Jurkat, Clone E6-1 (cell line): ENCODE results near the gene CLDN9.
A peak's percentile ranks its signal among the peaks of the same experiment; 100 is the strongest.

ENCODE experiments used
- DNase-seq: peaks from one replicate; pipeline ENCODE4 v3.0.0-alpha.2; 2011; ENCODE audit warnings: low read depth, low spot score
- H3K4me3 ChIP-seq: 2 replicates; pipeline ENCODE4 v1.5.1; 2011; ENCODE audit warnings: mild to moderate bottlenecking, low read length, control low read depth, moderate library complexity

CLDN9 gene

DNA sequence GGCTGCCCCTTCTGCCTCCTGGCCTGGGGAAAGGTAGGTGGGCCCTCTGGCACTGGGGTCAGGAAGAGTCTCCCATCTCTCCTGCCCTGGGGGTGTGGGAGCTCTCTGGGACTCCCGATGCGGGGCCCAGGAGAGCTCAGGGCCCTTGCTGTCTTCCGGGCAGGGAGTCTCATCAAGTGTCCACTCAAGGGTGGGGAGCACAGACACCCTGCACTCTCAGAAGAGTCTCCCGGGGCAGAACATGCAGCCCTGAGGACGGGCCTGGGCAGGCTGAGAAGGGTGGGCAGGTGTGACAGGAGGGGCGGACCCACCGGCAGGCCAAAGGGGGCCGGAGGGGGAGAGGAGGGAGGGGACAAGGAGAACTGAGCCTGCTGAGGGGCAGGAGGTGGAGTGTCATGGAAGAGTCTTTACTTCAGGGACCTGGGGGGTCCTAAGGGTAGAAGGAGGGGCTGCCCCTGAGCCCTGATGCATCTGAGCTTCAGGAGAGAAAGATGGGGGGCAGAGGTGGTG lies 24.1 kb upstream of the CLDN9 start:
- H3K4me3 ChIP-seq = no peak overlapping the region
- DNase-seq = no peak

- no peak for DNase-seq
These were observed 21.8 kb upstream of the CLDN9 start for GRCh38 chr16:2990891-2991290.

DNA sequence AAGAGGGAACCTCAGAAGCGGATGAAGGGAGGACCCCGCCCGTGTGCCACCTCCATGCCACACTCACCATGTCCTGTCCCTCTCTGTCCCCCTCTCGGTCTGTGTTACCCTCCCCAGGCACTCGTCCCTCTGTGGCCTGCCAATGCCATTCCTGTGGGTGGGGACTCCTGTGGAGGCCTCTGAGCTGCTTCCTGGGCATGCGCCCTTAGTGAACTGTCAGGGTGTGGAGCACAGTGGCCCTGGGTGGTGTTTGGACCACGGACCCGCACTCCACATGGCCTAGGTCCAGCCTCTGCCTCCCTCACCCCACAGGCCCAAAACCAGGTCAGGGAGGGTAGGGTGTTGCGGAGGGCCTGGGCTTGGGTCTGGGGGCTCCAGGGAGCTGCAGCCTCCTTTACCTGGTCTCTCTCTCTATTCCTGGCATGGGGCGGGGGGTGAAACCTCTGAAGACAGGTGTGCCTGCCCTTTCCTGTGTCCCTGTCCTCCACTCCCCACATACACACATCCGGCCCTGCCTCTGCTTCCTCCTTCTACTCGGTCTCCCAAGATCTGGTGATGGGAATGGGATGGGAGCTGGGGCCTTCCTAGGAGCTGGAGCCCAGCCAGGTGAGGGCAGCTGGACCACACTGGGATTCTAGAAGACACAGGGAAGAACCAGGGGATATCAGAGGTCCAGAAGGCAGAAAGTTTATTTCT lies 21.0 kb upstream of the CLDN9 start:
- no peak for DNase-seq
- H3K4me3 ChIP-seq = no peak overlapping the region

More at GRCh38 chr16:2990891-2991290, 21.8 kb upstream of the CLDN9 start:
- H3K4me3 ChIP-seq = no peak overlapping the region

DNA sequence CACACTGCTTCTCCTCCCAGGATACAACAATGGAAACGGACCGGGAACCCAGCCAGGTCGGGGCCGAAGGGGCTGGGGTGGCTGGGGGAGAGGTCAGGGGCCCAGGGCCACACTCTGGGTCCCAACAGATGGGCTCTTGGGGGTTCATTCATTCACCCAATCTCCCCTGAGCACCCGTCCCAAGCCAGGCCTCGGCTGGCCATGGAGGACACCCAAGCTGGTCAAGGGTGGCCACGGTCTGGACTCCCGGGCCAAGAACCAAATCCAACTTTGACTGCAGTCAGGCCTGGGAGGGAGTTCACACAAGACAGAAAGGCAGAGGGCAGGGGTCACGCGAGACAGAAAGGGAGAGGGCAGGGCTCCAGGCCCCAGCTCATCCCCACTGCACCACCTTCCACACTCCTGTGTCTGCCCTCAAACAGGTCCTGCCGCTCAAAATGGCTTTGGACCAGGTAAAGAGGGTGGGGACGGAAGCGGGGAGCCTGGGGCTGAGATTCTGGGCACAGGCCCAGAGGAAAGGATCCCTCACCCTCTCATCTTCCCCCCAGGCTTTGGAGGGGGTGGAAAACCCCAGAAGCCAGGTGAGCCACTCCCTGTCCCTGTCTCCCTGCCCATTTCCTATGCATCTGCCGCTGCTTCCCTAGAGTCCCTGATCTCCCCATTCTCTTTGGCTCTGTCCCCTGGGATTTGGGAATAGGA lies 20.2 kb upstream of the CLDN9 start:
- no peak for DNase-seq

GRCh38 chr16:2996298-2996697 lies 16.4 kb upstream of the CLDN9 start:
- no peak overlapping the region for H3K4me3 ChIP-seq
- DNase-seq = no peak

More for the DNA sequence above, 20.2 kb upstream of the CLDN9 start:
- H3K4me3 ChIP-seq = no peak overlapping the region

- DNase-seq = no peak
- no peak overlapping the region for H3K4me3 ChIP-seq
These were observed 12.8 kb upstream of the CLDN9 start for GRCh38 chr16:2999929-3000328.

- H3K4me3 ChIP-seq = no peak overlapping the region
- no peak for DNase-seq
These were observed 12.2 kb upstream of the CLDN9 start for GRCh38 chr16:3000540-3000939.

GRCh38 chr16:3001316-3001715 lies 11.4 kb upstream of the CLDN9 start:
- no peak overlapping the region for H3K4me3 ChIP-seq
- no peak for DNase-seq

DNA sequence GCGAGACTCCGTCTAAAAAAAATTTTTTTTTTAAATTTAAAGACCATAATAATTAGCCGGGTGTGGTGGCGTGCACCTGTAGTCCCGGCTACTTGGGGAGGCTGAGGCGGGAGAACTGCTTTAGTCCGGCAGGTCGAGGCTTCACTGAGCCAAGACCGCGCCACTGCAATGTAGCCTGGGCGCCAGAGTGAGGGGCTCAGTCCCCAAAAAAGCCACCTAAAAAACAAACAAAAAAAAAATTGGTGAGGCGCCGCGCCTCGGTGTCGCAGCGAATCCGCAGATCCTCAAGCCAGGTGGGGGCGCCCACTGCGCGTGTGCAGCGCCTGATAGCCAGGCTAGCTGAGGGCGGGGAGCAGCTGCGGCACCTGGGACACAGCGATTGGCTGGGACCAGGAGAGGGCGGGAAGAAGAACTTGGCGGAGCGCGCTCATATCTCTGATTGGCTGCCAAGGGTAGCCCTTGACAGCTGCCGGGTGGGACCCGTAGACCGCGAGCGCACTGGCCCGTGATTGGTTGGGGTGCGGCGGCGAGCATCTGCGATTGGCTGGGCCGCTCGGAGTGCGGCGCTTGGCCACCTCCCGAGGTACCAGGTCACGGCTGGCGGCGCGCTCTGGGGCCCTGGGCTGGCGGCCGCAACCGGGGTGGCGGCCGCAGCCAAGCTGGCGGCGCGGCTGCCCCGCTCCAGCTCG lies 9.0 kb upstream of the CLDN9 start:
- H3K4me3 ChIP-seq = no peak overlapping the region
- DNase-seq = peak; percentile 99

GRCh38 chr16:3004319-3004718 lies 8.4 kb upstream of the CLDN9 start:
- no peak overlapping the region for H3K4me3 ChIP-seq
- DNase-seq = no peak

- H3K4me3 ChIP-seq = no peak overlapping the region
- DNase-seq = no peak
These were observed 7.9 kb upstream of the CLDN9 start for GRCh38 chr16:3004781-3005284.

GRCh38 chr16:3007059-3007956 lies 5.4 kb upstream of the CLDN9 start:
- H3K4me3 ChIP-seq = no peak overlapping the region
- DNase-seq = no peak

DNA sequence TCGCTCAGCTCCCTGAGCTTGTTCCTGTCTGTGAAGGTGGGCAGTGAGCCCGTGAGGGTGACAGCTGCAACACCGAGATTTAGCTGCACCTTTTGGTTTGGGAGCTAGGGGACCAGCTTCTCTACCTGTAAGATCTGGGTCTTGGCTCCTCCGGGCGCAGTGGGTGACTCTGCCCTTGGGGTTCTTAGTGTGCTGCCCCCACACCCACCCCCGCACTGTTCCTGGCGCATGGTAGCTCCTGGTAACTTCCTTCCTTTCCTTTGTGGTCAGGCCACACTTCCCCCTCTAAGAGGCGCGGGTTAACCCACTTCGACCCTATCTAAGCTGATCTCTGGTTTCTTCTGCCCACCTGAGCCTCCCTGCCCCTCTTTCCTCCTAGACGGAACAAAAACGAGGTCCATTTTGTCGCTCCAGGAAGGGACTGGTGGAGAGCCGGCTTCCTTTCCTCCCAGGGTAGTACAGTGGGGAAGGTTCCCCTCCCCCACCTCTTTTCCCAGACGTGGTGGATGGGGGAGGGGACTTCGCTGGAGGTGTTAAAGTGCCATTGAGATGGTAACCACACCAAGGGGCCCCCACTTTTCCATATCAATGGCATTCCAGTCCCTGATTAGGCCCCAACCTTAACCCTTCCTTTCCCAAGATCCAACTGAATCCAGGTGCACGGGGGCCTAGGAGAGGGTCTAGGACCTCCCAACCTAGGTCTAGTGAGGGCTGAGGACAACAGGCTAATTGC lies 4.6 kb upstream of the CLDN9 start:
- no peak overlapping the region for H3K4me3 ChIP-seq

GRCh38 chr16:3008690-3009037 lies 4.1 kb upstream of the CLDN9 start:
- H3K4me3 ChIP-seq = no peak overlapping the region
- DNase-seq = no peak

More for the DNA sequence above, 4.6 kb upstream of the CLDN9 start:
- DNase-seq = peak; percentile 48

DNA sequence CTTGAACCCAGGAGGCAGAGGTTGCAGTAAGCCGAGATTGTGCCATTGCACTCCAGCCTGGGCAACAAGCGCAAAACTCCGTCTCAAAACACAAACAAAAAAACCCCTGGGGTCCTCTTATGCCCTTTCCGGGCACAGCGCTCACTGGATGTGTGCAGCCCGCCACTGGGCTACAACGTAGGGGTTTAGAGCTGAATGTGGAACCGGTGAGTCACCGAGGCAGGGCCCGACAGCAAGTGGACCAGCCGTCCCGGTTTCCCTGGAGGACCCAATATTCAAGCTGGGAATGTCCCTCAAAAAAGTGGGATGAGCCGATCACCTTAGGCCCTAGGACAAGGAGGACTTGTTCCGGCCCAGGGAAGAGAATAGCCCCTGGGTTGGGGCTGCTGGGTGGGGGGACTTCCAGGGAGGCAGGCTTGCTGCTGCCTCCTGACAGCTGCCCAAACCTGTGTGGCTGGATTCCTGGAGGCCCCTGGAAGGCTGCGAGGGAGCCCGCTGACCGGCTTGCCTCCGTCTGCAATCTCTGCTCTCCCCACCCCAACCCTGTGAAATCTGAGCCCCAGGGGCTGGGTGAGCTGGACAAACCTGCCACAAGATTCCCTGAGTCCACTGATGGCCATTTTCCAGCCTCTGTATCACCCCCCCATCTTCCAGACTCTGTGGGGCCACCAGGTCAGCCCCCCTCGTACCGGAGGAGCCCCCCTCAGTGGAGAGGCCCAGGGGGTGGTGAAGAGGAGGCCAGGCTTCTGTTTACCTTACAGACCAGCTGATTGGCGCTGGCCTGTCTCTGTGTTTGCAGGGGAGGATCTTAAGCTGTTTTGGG lies 2.9 kb upstream of the CLDN9 start:
- H3K4me3 ChIP-seq = no peak overlapping the region
- no peak for DNase-seq

DNA sequence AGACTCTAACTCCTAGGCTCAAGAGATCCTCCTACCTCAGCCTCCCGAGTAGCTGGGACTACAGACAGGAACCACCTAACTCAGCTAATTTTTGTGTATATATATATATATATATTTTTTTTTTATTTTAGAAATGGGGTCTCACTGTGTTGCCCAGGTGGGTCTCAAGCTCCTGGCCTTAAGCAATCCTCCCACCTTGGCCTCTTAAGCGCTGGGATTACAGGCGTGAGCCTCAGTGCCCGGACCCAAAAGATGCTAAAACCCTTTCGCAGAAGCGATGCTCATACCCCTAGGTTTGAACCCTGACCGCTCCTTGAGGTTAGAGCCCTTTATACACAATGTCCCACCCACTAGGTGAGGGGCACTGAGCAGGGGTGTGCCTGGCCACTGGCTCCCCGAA lies 2.2 kb upstream of the CLDN9 start:
- DNase-seq = no peak
- no peak overlapping the region for H3K4me3 ChIP-seq

DNA sequence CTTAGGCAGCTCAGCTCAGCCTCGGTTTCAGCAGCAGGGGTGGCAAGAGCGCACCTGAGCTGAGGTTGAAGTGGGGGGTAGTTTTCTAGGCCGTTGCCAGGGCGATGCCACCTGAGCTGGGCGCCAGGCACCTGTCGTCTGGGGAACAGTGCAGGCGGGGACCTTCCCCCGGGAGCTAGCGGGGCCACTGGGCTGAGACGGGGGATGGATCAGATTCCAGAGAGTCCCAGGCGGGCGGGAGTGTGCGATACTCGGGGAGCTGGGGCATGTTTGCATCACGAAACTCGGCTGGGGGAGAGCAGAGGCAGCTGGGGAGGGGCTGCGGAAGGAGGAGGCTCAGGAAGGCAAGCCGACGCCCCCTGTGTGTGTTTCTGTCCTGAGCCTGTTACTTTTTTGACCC lies 477 bp upstream of the CLDN9 start:
- no peak overlapping the region for H3K4me3 ChIP-seq
- no peak for DNase-seq
